Measurements from ENCODE around the gene MAP1S.

DNA sequence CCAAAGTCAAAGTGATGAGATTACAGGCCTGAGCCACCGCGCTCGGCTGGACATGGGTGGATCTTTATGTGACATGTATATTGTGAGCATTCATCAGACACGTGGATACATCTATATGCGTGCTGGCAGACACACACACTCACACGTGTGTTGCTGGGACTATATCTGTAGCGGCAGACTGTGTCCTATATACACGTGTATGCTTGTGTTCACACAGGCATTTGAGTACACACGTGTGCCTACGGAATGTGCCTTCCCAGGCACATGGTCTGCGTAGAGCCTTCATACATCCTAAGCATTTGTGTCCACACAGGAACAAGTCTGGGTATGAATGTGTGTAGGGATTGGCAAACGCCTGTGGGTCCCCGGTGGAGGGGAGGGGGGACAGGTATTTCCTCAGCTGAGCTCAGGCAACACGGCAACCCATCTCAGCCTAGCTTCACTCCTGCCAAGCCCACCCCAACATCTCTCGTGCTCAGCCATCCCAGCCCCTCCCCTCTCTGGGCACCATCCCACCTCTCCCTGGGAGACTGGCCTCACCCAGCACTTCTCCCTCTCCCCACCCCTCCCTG is 33.7 kb upstream of the MAP1S start:
- no peak for TF ChIP-seq EP300 (IDR thresholded peaks at IDR 0.05)
- TF ChIP-seq, protein P1, sequence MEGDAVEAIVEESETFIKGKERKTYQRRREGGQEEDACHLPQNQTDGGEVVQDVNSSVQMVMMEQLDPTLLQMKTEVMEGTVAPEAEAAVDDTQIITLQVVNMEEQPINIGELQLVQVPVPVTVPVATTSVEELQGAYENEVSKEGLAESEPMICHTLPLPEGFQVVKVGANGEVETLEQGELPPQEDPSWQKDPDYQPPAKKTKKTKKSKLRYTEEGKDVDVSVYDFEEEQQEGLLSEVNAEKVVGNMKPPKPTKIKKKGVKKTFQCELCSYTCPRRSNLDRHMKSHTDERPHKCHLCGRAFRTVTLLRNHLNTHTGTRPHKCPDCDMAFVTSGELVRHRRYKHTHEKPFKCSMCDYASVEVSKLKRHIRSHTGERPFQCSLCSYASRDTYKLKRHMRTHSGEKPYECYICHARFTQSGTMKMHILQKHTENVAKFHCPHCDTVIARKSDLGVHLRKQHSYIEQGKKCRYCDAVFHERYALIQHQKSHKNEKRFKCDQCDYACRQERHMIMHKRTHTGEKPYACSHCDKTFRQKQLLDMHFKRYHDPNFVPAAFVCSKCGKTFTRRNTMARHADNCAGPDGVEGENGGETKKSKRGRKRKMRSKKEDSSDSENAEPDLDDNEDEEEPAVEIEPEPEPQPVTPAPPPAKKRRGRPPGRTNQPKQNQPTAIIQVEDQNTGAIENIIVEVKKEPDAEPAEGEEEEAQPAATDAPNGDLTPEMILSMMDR (IDR thresholded peaks at IDR 0.05) = no peak
- TF ChIP-seq POLR2A (IDR thresholded peaks at IDR 0.05) = no peak

Measured in tibial nerve (tissue), 4 donors.